ENCODE results near the gene SLC22A15. TPM values are rescaled to one million over a fixed set of nuclear protein-coding genes. Genes with fewer than 3 reads are reported as not detected.

The SLC22A15 gene
- total and polyA plus RNA-seq, 8 donors, result 1.5 to 4.9 (median 3.3) TPM

- Histone ChIP-seq H3K4me3 (no peak overlapping the region), H3K36me3 (peaks cover 0 to 10% (median 0%) of the 10 kb centered on the region in 3 donors), H3K9me3 (no peaks in the 10 kb centered on the region), H3K27ac (no peak overlapping the region), H3K27me3 (no peaks in the 10 kb centered on the region), H3K4me1 (no peaks in the 10 kb centered on the region)
- DNase-seq (no peak), ATAC-seq (no peak), FAIRE-seq (no peak)
- TF ChIP-seq CTCF (IDR thresholded peaks at IDR 0.05), result no peak
- intact Hi-C loops (cut with DNase I), result no loop called here
- WGBS, 2 donors, result 89 to 93% methylated on average over 2 of the region's 2 CpGs
Observed at GRCh38 chr1:116064616-116065015, 88.3 kb downstream of the SLC22A15 start.

GRCh38 chr1:116066868-116067565 lies 90.7 kb downstream of the SLC22A15 start:
- FAIRE-seq (no peak), ATAC-seq (peak in 1 of 4 donors; percentile 16), DNase-seq (no peak)
- H3K27me3 ChIP-seq, result no peaks in the 10 kb centered on the region
- no peaks in the 10 kb centered on the region for H3K4me1 ChIP-seq
- WGBS, 2 donors, result 84 to 90% methylated on average over 2 of the region's 2 CpGs
- H3K9me3 ChIP-seq, result no peaks in the 10 kb centered on the region
- no peak for TF ChIP-seq CTCF (IDR thresholded peaks at IDR 0.05)
- peaks cover 0 to 10% (median 0%) of the 10 kb centered on the region in 3 donors for H3K36me3 ChIP-seq
- no peak overlapping the region for H3K27ac ChIP-seq
- no peak overlapping the region for H3K4me3 ChIP-seq
- intact Hi-C loops (cut with DNase I), result no loop called here

GRCh38 chr1:116067566-116067890 lies 91.2 kb downstream of the SLC22A15 start:
- FAIRE-seq (no peak), ATAC-seq (no peak), DNase-seq (no peak)
- Histone ChIP-seq H3K27me3 (no peaks in the 10 kb centered on the region), H3K4me1 (no peaks in the 10 kb centered on the region), H3K4me3 (no peak overlapping the region), H3K9me3 (no peaks in the 10 kb centered on the region), H3K27ac (no peak overlapping the region), H3K36me3 (peaks cover 0 to 10% (median 0%) of the 10 kb centered on the region in 3 donors)
- intact Hi-C loops (cut with DNase I), result no loop called here
- WGBS, 2 donors, result 88 to 100% methylated on average over 2 of the region's 2 CpGs
- TF ChIP-seq CTCF (IDR thresholded peaks at IDR 0.05), result no peak

- Histone ChIP-seq H3K9me3 (no peaks in the 10 kb centered on the region), H3K27me3 (no peaks in the 10 kb centered on the region), H3K27ac (no peak overlapping the region), H3K4me1 (no peaks in the 10 kb centered on the region), H3K36me3 (no peaks in the 10 kb centered on the region), H3K4me3 (no peak overlapping the region)
- no peak for TF ChIP-seq CTCF (IDR thresholded peaks at IDR 0.05)
- no peak for ATAC-seq
- FAIRE-seq, result no peak
- WGBS, 2 donors, result 0% methylated on average over 1 of the region's 1 CpG
- intact Hi-C loops (cut with DNase I), result no loop called here
- no peak for DNase-seq
Observed at GRCh38 chr1:116075575-116075974, 99.3 kb downstream of the SLC22A15 start.

- DNase-seq, result no peak
- no peak for TF ChIP-seq CTCF (IDR thresholded peaks at IDR 0.05)
- intact Hi-C loops (cut with DNase I), result no loop called here
- H3K9me3 ChIP-seq, result no peaks in the 10 kb centered on the region
- H3K27me3 ChIP-seq, result no peaks in the 10 kb centered on the region
- ATAC-seq, result no peak
- H3K4me3 ChIP-seq, result no peak overlapping the region
- H3K4me1 ChIP-seq, result no peaks in the 10 kb centered on the region
- H3K36me3 ChIP-seq, result no peaks in the 10 kb centered on the region
- WGBS, 2 donors, result 55 to 58% methylated on average over 4 of the region's 4 CpGs
- no peak for FAIRE-seq
- no peak overlapping the region for H3K27ac ChIP-seq
Observed at GRCh38 chr1:116075990-116076389, 99.7 kb downstream of the SLC22A15 start.
